Type B pancreatic cell (in vitro differentiated cells): ENCODE results near the gene OR4D10. TPM values are rescaled to one million over a fixed set of nuclear protein-coding genes. Genes with fewer than 3 reads are reported as not detected.

Experiments used
- DNase-seq: peaks from one replicate; pipeline ENCODE4 v3.0.0; 2021; ENCODE audit warnings: mixed read lengths; ENCODE audit not compliant: unreplicated experiment; ENCODE audit errors: extremely low spot score
- H3K27ac Mint-ChIP-seq: 2 replicates; pipeline ENCODE4 v1.8.0; 2021; ENCODE audit warnings: mild to moderate bottlenecking, mixed read lengths
- H3K27me3 Mint-ChIP-seq: 2 replicates; pipeline ENCODE4 v1.8.0; 2021; ENCODE audit warnings: mixed read lengths
- H3K36me3 Mint-ChIP-seq: 2 replicates; pipeline ENCODE4 v1.8.0; 2021; ENCODE audit warnings: mixed read lengths
- H3K4me1 Mint-ChIP-seq: one replicate; pipeline ENCODE4 v1.8.0; 2021; ENCODE audit warnings: mixed read lengths; ENCODE audit not compliant: unreplicated experiment
- H3K4me3 Mint-ChIP-seq: 2 replicates; pipeline ENCODE4 v1.8.0; 2021; ENCODE audit warnings: mild to moderate bottlenecking, mixed read lengths
- H3K9me3 Mint-ChIP-seq: 2 replicates; pipeline ENCODE4 v1.8.0; 2021; ENCODE audit warnings: mixed read lengths
- total RNA-seq: library from RNA; stranded (reverse); gene quantifications from 2 replicates; pipeline ENCODE4 v1.2.1, GENCODE V29; 2021; ENCODE audit warnings: low replicate concordance
- TF ChIP-seq, protein P1 (sequence below): fragments of 200-600 bp; sonication (generic); conservative IDR thresholded peaks from 2 replicates; pipeline ENCODE4 v1.5.0; 2021; ENCODE audit warnings: antibody characterized with exemption, mild to moderate bottlenecking

OR4D10 gene
- total RNA-seq, 1 donor from 2014 or later: not detected

DNA sequence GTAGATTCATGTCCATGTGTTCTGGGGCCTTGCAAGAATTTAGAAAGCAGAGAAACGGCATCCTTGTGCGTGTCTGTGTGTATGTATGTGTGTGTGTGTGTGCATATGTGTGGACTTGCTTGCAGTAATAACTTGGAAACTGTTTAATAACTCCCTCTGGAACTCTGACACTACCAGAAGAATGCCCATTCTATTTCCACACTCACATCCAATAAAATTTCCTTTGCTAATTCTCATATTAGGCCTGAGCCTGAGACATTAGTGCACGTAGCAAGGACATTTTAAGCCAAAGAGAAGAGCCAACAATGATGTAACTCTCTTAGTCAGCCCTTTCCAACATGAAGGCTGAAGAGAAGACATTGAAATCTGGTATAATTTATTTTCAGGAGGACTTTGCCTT is 13.2 kb upstream of the OR4D10 start:
- Mint-ChIP-seq H3K9me3 (no peaks in the 10 kb centered on the region), H3K36me3 (no peaks in the 10 kb centered on the region), H3K27ac (no peak overlapping the region), H3K27me3 (no peaks in the 10 kb centered on the region), H3K4me3 (no peak overlapping the region), H3K4me1 (no peaks in the 10 kb centered on the region)
- TF ChIP-seq, protein P1, sequence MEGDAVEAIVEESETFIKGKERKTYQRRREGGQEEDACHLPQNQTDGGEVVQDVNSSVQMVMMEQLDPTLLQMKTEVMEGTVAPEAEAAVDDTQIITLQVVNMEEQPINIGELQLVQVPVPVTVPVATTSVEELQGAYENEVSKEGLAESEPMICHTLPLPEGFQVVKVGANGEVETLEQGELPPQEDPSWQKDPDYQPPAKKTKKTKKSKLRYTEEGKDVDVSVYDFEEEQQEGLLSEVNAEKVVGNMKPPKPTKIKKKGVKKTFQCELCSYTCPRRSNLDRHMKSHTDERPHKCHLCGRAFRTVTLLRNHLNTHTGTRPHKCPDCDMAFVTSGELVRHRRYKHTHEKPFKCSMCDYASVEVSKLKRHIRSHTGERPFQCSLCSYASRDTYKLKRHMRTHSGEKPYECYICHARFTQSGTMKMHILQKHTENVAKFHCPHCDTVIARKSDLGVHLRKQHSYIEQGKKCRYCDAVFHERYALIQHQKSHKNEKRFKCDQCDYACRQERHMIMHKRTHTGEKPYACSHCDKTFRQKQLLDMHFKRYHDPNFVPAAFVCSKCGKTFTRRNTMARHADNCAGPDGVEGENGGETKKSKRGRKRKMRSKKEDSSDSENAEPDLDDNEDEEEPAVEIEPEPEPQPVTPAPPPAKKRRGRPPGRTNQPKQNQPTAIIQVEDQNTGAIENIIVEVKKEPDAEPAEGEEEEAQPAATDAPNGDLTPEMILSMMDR: no peak
- DNase-seq: no peak

DNA sequence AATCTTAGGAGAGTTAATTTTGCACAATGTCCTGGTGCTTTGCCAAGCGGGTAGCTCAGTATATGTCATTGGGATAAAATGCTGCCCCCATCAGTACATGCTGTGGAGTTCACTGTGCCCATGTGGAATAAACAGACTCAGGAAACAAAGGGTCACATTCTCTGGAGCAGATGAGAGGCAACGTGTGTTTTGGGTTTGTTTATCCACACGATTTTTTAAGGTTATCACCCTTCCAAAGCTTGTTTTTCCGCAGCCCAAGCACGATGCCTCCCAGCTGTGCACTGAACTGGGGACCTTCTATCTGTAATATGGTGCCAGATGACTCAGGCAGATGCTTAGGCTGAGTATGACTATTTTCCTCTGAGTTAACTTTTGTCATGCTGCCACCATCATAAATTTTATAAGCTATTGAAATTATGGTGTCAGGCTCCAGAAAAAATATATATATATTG is 9.9 kb upstream of the OR4D10 start:
- no peak for DNase-seq
- TF ChIP-seq, protein P1: no peak
- Mint-ChIP-seq H3K4me3 (no peak overlapping the region), H3K27me3 (no peaks in the 10 kb centered on the region), H3K9me3 (no peaks in the 10 kb centered on the region), H3K4me1 (no peaks in the 10 kb centered on the region), H3K36me3 (no peaks in the 10 kb centered on the region), H3K27ac (no peak overlapping the region)

DNA sequence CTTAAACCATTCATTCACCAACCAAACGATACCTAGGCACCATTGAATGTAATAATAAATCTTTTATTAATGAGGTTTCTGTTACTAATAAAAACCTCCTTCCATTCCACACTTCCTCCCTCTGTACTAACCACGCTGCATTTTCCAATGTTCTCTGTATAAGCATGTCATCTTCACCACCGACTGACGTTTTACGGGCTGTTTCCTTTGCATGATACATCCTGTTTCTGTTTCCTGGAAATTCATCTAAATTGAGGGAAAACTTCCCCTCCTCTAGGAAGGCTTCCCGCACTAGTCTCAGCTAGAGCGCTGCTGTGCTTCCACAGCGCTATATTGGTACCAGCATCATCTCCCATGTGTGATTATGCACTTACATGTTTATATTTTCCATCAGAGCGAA is 2.1 kb downstream of the OR4D10 start:
- no peak for DNase-seq
- Mint-ChIP-seq H3K4me3 (no peak overlapping the region), H3K27ac (no peak overlapping the region), H3K4me1 (no peaks in the 10 kb centered on the region), H3K36me3 (no peaks in the 10 kb centered on the region), H3K9me3 (no peaks in the 10 kb centered on the region), H3K27me3 (peaks cover 6% of the 10 kb centered on the region)
- TF ChIP-seq, protein P1: no peak

DNA sequence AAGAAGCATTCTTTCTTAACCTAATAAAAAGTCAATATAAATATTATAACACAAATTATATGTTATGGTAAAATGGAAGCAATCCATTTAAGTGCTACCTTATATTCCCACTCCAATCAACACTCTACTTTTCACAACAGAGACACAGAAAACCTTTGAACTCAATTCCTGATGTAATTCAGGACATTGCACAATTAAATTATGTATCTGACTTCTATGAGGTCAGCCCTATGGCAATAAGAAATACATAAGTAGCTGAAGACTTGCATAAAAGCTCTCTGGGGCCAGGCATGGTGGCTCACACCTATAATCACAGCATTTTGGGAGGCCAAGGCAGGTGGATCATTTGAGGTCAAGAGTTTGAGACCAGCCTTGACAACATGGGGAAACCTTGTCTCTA is 6.8 kb downstream of the OR4D10 start:
- peaks cover 6% of the 10 kb centered on the region for H3K27me3 Mint-ChIP-seq
- no peak overlapping the region for H3K4me3 Mint-ChIP-seq
- DNase-seq: no peak
- no peaks in the 10 kb centered on the region for H3K4me1 Mint-ChIP-seq
- TF ChIP-seq, protein P1: no peak
- no peak overlapping the region for H3K27ac Mint-ChIP-seq
- no peaks in the 10 kb centered on the region for H3K9me3 Mint-ChIP-seq
- H3K36me3 Mint-ChIP-seq: no peaks in the 10 kb centered on the region

DNA sequence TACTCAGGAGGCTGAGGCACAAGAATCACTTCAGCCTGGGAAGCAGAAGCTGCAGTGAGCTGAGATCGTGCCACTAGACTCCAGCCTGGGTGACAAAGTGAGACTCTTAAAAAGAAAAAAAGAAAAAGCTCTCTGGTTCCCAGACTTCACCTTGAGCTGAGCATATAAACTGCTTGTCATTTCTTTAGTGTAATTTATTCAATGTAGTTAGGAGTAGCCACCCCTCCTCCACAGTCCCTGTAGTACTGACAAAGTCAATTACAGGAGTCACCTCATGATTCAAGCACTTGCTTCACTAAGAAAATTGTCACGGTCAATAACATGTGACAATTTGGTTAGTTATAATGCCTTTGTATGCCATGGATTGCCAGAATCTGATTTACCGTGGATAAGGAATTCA is 7.2 kb downstream of the OR4D10 start:
- no peak overlapping the region for H3K27ac Mint-ChIP-seq
- peaks cover 6% of the 10 kb centered on the region for H3K27me3 Mint-ChIP-seq
- TF ChIP-seq, protein P1: no peak
- H3K4me3 Mint-ChIP-seq: no peak overlapping the region
- H3K4me1 Mint-ChIP-seq: no peaks in the 10 kb centered on the region
- DNase-seq: no peak
- H3K36me3 Mint-ChIP-seq: no peaks in the 10 kb centered on the region
- no peaks in the 10 kb centered on the region for H3K9me3 Mint-ChIP-seq

DNA sequence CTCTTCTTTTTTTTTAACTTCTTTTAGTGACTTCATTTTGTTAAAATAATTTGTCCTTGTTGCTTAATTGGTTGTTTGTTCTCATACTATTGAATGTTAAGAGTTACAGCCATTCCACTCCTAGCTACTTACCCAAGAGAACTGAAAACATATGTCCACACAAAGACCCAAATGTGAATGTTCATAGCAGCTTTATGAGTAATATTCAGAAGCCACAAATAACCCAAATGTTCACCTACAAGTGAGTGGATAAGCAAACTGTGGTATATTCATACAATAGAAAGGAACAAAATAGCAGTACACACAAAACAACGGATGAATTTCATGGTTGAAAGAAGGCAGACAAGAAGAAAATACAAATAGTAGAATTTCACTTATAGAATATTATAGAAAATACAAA is 28.8 kb downstream of the OR4D10 start:
- no peak overlapping the region for H3K27ac Mint-ChIP-seq
- H3K4me1 Mint-ChIP-seq: no peaks in the 10 kb centered on the region
- no peak for DNase-seq
- H3K27me3 Mint-ChIP-seq: no peaks in the 10 kb centered on the region
- TF ChIP-seq, protein P1: no peak
- H3K9me3 Mint-ChIP-seq: peaks cover 4% of the 10 kb centered on the region
- H3K36me3 Mint-ChIP-seq: no peaks in the 10 kb centered on the region
- H3K4me3 Mint-ChIP-seq: no peak overlapping the region
